Measurements from ENCODE around the gene LENG9.

Gene LENG9

GRCh38 chr19:54424660-54425381 lies 38.8 kb downstream of the LENG9 start:
- peaks cover 2% of the 10 kb centered on the region for H3K36me3 Mint-ChIP-seq (ENCODE audit: insufficient read depth)
- DNase-seq (no peak), ATAC-seq (replicated peaks) (no peak)
- peaks cover 48 to 73% of the 10 kb centered on the region in 2 donors for H3K27me3 Mint-ChIP-seq
- H3K9me3 Mint-ChIP-seq = no peaks in the 10 kb centered on the region
- peaks cover 3 to 5% of the 10 kb centered on the region in 2 donors for H3K4me1 Mint-ChIP-seq (ENCODE audit: low read depth in 2 of 2)
- no peak overlapping the region for H3K4me3 Mint-ChIP-seq
- H3K27ac Mint-ChIP-seq = no peak overlapping the region

GRCh38 chr19:54424201-54424600 lies 39.4 kb downstream of the LENG9 start:
- H3K4me1 Mint-ChIP-seq (ENCODE audit: low read depth in 2 of 2) = peaks cover under 1 to 2% of the 10 kb centered on the region in 2 donors
- no peaks in the 10 kb centered on the region for H3K9me3 Mint-ChIP-seq
- ATAC-seq (replicated peaks) (no peak), DNase-seq (no peak)
- peaks cover 2% of the 10 kb centered on the region for H3K36me3 Mint-ChIP-seq (ENCODE audit: insufficient read depth)
- H3K27me3 Mint-ChIP-seq = peaks cover 49 to 67% of the 10 kb centered on the region in 2 donors
- H3K4me3 Mint-ChIP-seq = no peak overlapping the region
- H3K27ac Mint-ChIP-seq = no peak overlapping the region

GRCh38 chr19:54422136-54422535 lies 41.4 kb downstream of the LENG9 start:
- DNase-seq = no peak
- no peaks in the 10 kb centered on the region for H3K9me3 Mint-ChIP-seq
- peaks cover 8 to 12% of the 10 kb centered on the region in 2 donors for H3K4me1 Mint-ChIP-seq (ENCODE audit: low read depth in 2 of 2)
- ATAC-seq (replicated peaks) = no peak
- H3K4me3 Mint-ChIP-seq = no peak overlapping the region
- peaks cover 60% of the 10 kb centered on the region in 2 donors for H3K27me3 Mint-ChIP-seq
- H3K27ac Mint-ChIP-seq = no peak overlapping the region
- no peaks in the 10 kb centered on the region for H3K36me3 Mint-ChIP-seq (ENCODE audit: insufficient read depth)

- no peak for ATAC-seq (replicated peaks)
- Mint-ChIP-seq H3K36me3 (ENCODE audit: insufficient read depth) (no peaks in the 10 kb centered on the region), H3K4me3 (no peak overlapping the region), H3K4me1 (ENCODE audit: low read depth in 2 of 2) (peaks cover 10 to 12% of the 10 kb centered on the region in 2 donors), H3K27ac (no peak overlapping the region), H3K9me3 (no peaks in the 10 kb centered on the region), H3K27me3 (peaks cover 60 to 63% of the 10 kb centered on the region in 2 donors)
- no peak for DNase-seq
Measured at GRCh38 chr19:54421521-54421920, 42.1 kb downstream of the LENG9 start.

GRCh38 chr19:54421169-54421516 lies 42.4 kb downstream of the LENG9 start:
- Mint-ChIP-seq H3K27me3 (peaks cover 59 to 60% of the 10 kb centered on the region in 2 donors), H3K4me1 (ENCODE audit: low read depth in 2 of 2) (peaks cover 10 to 12% of the 10 kb centered on the region in 2 donors), H3K9me3 (no peaks in the 10 kb centered on the region), H3K4me3 (no peak overlapping the region), H3K27ac (no peak overlapping the region), H3K36me3 (ENCODE audit: insufficient read depth) (no peaks in the 10 kb centered on the region)
- DNase-seq = no peak
- no peak for ATAC-seq (replicated peaks)

GRCh38 chr19:54420383-54421168 lies 43.0 kb downstream of the LENG9 start:
- DNase-seq (no peak), ATAC-seq (replicated peaks) (no peak)
- peaks cover 59 to 60% of the 10 kb centered on the region in 2 donors for H3K27me3 Mint-ChIP-seq

GRCh38 chr19:54420068-54420382 lies 43.6 kb downstream of the LENG9 start:
- Mint-ChIP-seq H3K4me1 (ENCODE audit: low read depth in 2 of 2) (peaks cover 10 to 15% of the 10 kb centered on the region in 2 donors), H3K4me3 (no peak overlapping the region), H3K36me3 (ENCODE audit: insufficient read depth) (no peaks in the 10 kb centered on the region), H3K9me3 (no peaks in the 10 kb centered on the region), H3K27me3 (peaks cover 54 to 56% of the 10 kb centered on the region in 2 donors), H3K27ac (no peak overlapping the region)
- no peak for DNase-seq
- ATAC-seq (replicated peaks) = no peak

More at GRCh38 chr19:54420383-54421168, 43.0 kb downstream of the LENG9 start:
- H3K36me3 Mint-ChIP-seq (ENCODE audit: insufficient read depth) = no peaks in the 10 kb centered on the region
- H3K9me3 Mint-ChIP-seq = no peaks in the 10 kb centered on the region
- H3K27ac Mint-ChIP-seq = no peak overlapping the region
- H3K4me3 Mint-ChIP-seq = no peak overlapping the region
- peaks cover 10 to 15% of the 10 kb centered on the region in 2 donors for H3K4me1 Mint-ChIP-seq (ENCODE audit: low read depth in 2 of 2)

- Mint-ChIP-seq H3K9me3 (peaks cover 2 to 3% of the 10 kb centered on the region in 2 donors), H3K4me3 (no peak overlapping the region)
Measured at GRCh38 chr19:54418930-54419800, 44.4 kb downstream of the LENG9 start.

GRCh38 chr19:54418030-54418929 lies 45.3 kb downstream of the LENG9 start:
- H3K27ac Mint-ChIP-seq = no peak overlapping the region
- H3K36me3 Mint-ChIP-seq (ENCODE audit: insufficient read depth) = no peaks in the 10 kb centered on the region
- ATAC-seq (replicated peaks) (peak; percentile 75), DNase-seq (no peak)
- H3K4me1 Mint-ChIP-seq (ENCODE audit: low read depth in 2 of 2) = peaks cover 10 to 16% of the 10 kb centered on the region in 2 donors
- peaks cover 6 to 10% of the 10 kb centered on the region in 2 donors for H3K9me3 Mint-ChIP-seq
- peaks cover 52 to 55% of the 10 kb centered on the region in 2 donors for H3K27me3 Mint-ChIP-seq
- H3K4me3 Mint-ChIP-seq = peak overlapping the region; percentile 11 to 23

More at GRCh38 chr19:54418930-54419800, 44.4 kb downstream of the LENG9 start:
- Mint-ChIP-seq H3K27ac (no peak overlapping the region), H3K27me3 (peaks cover 52 to 56% of the 10 kb centered on the region in 2 donors), H3K4me1 (ENCODE audit: low read depth in 2 of 2) (peaks cover 10 to 15% of the 10 kb centered on the region in 2 donors), H3K36me3 (ENCODE audit: insufficient read depth) (no peaks in the 10 kb centered on the region)
- ATAC-seq (replicated peaks) (no peak), DNase-seq (no peak)

GRCh38 chr19:54416695-54417491 lies 46.7 kb downstream of the LENG9 start:
- no peak for ATAC-seq (replicated peaks)
- H3K4me1 Mint-ChIP-seq (ENCODE audit: low read depth in 2 of 2) = peaks cover 10 to 16% of the 10 kb centered on the region in 2 donors
- peaks cover 6 to 10% of the 10 kb centered on the region in 2 donors for H3K9me3 Mint-ChIP-seq
- no peak overlapping the region for H3K27ac Mint-ChIP-seq
- DNase-seq = no peak
- H3K4me3 Mint-ChIP-seq = no peak overlapping the region
- H3K27me3 Mint-ChIP-seq = peaks cover 41 to 50% of the 10 kb centered on the region in 2 donors
- no peaks in the 10 kb centered on the region for H3K36me3 Mint-ChIP-seq (ENCODE audit: insufficient read depth)

GRCh38 chr19:54415901-54416673 lies 47.5 kb downstream of the LENG9 start:
- Mint-ChIP-seq H3K36me3 (ENCODE audit: insufficient read depth) (no peaks in the 10 kb centered on the region), H3K4me1 (ENCODE audit: low read depth in 2 of 2) (peaks cover 10 to 16% of the 10 kb centered on the region in 2 donors), H3K9me3 (peaks cover 6 to 10% of the 10 kb centered on the region in 2 donors), H3K27me3 (peaks cover 41 to 50% of the 10 kb centered on the region in 2 donors), H3K4me3 (no peak overlapping the region), H3K27ac (no peak overlapping the region)
- DNase-seq = no peak
- ATAC-seq (replicated peaks) = no peak
